ENCODE measurements around the gene CELSR1.
A peak's percentile ranks its signal among the peaks of the same experiment; 100 is the strongest.

Gene CELSR1

DNA sequence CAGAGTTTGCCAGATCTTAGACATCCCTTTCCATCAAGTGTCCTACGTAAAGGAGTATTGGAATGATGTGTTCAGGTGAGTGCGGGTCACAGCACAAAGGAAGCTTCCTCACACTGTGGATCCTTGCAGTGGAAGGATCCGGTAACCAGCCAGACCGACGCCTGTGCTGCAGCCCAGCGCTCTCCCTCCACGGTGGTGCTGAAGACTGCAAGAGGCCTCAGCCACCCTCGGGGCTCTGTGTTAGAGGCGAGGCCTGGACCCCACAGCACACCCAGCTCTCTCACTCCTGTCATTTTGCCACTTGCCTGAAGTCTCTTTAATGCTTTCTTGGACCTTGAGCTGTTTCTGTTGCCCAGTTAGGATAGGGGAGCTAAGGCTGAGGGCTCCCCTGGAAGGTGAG is 199.6 kb downstream of the CELSR1 start:
- CTCF ChIA-PET: no interaction called here
- DNase-seq (ENCODE audit: low spot score): no peak
- no peak overlapping the region for H3K27ac ChIP-seq
- POLR2A ChIA-PET (ENCODE audit: low non-redundant PET): no interaction called here
- TF ChIP-seq, protein P1, sequence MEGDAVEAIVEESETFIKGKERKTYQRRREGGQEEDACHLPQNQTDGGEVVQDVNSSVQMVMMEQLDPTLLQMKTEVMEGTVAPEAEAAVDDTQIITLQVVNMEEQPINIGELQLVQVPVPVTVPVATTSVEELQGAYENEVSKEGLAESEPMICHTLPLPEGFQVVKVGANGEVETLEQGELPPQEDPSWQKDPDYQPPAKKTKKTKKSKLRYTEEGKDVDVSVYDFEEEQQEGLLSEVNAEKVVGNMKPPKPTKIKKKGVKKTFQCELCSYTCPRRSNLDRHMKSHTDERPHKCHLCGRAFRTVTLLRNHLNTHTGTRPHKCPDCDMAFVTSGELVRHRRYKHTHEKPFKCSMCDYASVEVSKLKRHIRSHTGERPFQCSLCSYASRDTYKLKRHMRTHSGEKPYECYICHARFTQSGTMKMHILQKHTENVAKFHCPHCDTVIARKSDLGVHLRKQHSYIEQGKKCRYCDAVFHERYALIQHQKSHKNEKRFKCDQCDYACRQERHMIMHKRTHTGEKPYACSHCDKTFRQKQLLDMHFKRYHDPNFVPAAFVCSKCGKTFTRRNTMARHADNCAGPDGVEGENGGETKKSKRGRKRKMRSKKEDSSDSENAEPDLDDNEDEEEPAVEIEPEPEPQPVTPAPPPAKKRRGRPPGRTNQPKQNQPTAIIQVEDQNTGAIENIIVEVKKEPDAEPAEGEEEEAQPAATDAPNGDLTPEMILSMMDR (conservative IDR thresholded peaks at IDR 0.05; ENCODE audit: low read depth): no peak

DNA sequence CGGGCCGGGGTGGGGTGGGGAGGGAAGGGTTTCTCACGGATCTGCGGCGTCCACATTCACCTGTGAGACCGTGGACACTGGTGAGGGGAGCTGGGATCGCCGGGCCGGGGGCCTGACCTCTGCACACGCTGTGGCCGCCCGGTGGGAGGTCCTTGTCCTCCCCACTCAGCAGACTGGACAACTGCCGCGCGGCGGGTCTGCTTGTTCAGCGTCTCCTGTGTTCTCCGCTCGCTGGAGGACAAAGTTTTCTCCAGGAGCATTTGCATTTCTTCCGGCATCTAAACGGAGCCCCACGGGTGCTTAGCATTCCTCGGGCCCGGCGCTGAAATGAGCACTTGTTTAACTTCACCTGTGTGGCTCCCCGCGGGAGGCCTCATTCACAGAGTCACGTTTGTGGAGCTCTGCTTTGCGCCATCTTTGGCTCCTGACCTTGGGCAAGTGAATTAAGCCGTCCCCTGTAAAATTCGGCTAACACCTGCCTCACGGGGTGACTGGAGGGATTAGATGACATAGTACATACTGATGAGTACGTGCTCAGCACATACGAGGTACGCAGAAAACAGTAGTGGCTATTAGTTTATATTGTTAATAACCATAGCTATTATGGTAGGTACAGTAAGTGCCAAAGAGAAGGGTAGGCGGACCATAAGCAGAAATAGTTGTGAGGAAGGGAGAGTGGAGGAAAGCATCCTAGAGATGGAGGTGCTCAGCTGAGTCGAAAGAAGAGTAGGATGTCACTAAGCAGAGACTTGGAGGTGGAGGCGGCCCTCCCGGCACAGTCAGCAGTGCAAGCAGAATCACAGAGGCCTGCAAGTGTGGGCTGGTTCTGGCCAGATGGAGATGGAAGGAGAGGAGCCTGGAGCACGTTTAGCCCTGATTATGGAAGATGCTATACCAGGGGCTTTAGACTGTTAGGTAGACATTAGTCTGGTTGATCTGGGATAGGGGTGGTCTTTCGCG is 201.0 kb downstream of the CELSR1 start:
- ChIA-PET POLR2A (ENCODE audit: low non-redundant PET) (no interaction called here), CTCF (interaction anchor here (0.8 kb wide), 1 partner anchor 120 kb away, joined by 4 read pairs; no protein-coding TSS in a partner anchor)
- peak overlapping the region; percentile 82 for H3K27ac ChIP-seq
- no peak for DNase-seq (ENCODE audit: low spot score)
- TF ChIP-seq, protein P1 (conservative IDR thresholded peaks at IDR 0.05; ENCODE audit: low read depth): no peak

DNA sequence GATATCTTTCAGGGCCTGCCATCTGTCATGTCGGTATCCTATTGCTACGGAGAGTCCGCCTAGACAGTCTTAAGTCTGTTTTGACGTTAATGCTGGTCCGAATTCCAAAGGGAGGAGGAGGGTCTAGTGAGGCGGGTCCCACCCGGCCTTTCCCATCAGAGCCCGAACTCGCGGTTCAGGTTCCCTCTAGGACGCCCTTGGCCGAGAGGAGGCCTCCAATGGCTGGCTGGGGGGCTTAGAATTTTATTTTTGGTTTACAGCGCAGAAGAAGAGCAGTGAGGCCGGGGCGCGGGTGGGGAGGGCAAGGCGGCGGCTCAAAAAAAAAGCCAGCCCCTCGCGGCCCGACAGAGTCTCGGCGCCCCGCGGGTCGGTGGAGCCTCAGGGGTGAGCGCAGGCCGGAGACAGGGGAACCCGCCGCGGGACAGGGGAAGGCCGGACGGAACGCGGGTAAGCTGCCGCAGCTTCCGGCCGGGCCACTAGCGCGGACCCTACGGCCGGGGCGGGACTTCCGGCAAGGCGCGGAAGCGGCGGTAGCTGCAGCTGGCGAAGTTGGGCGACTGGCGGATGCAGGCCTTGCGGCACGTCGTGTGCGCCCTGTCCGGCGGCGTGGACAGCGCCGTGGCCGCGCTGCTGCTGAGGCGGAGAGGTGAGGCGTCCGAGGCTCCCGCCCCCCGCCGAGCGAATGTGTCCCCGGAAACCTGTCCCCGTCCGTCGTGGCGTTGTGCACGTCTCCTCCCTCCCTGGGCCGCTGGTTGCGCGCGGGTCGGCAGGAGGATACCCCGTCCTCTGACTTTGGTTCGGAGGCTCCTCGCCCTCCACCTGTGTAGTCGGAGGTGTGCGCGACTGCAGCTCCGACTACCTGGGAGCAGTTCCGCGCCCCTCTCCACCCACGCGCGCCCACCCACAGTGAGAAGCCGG is 202.0 kb downstream of the CELSR1 start, which contains the start of gene TRMU:
Gene TRMU, plus strand, starts transcription at position 514 of the 918 bp plus-strand sequence. Its CDS starts 51 bp downstream, at position 565.
- TF ChIP-seq, protein P1 (conservative IDR thresholded peaks at IDR 0.05; ENCODE audit: low read depth): no peak
- peak within 1 kb of the TSS; percentile 82 for H3K27ac ChIP-seq
- DNase-seq (ENCODE audit: low spot score): peak; percentile 80
- ChIA-PET POLR2A (ENCODE audit: low non-redundant PET) (no interaction called here), CTCF (interaction anchor here (0.7 to 0.8 kb wide), 2 partner anchors 12 to 121 kb away, joined by 3 to 4 read pairs; no protein-coding TSS in a partner anchor)

DNA sequence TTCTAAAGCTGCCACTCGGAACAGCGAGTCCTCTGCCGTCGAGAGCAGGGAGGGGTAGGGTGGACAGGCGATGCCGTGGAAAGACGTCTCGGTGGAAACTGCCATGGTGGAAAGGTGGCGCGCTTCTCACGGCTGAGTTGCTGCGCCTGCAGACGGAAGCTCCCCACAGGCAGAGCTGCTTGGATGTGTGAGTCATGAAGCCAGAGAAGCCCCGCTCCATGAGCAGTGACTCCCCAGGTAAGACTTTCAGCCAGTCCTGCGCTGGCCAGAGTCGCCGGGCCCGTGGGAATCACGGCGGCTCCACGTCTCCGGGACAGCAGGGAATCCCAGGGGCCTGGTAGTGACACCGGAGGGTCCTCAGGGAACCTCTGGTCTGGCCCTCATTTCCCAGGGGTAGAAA is 205.9 kb downstream of the CELSR1 start:
- TF ChIP-seq, protein P1 (conservative IDR thresholded peaks at IDR 0.05; ENCODE audit: low read depth): no peak
- DNase-seq (ENCODE audit: low spot score): no peak
- H3K27ac ChIP-seq: peak overlapping the region; percentile 49
- ChIA-PET CTCF (interaction anchor here (0.8 kb wide), 1 partner anchor 182 kb away, joined by 4 read pairs; no protein-coding TSS in a partner anchor), POLR2A (ENCODE audit: low non-redundant PET) (no interaction called here)

DNA sequence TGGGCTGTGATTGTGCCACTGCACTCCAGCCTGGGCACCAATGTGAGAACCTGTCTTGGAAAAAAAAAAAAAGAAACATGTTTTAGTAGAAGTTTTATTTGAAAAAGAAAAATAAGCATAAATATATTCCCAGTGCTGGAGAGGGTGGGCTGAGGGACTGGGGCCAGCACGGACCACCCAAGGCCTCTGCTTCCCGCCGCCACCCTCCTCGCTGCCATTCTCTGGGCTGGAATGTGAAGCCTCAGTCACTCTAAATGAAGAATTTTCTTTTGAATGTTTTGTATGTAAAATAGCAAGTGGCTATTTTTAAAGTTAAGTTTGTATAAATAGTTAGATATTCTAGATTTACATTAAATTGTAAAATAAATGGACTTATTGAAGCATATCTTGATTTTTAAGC is 207.0 kb downstream of the CELSR1 start:
- H3K27ac ChIP-seq: no peak overlapping the region
- no peak for DNase-seq (ENCODE audit: low spot score)
- CTCF ChIA-PET: interaction anchor here (0.8 kb wide), 1 partner anchor 183 kb away, joined by 4 read pairs; no protein-coding TSS in a partner anchor
- TF ChIP-seq, protein P1 (conservative IDR thresholded peaks at IDR 0.05; ENCODE audit: low read depth): no peak
- POLR2A ChIA-PET (ENCODE audit: low non-redundant PET): no interaction called here

DNA sequence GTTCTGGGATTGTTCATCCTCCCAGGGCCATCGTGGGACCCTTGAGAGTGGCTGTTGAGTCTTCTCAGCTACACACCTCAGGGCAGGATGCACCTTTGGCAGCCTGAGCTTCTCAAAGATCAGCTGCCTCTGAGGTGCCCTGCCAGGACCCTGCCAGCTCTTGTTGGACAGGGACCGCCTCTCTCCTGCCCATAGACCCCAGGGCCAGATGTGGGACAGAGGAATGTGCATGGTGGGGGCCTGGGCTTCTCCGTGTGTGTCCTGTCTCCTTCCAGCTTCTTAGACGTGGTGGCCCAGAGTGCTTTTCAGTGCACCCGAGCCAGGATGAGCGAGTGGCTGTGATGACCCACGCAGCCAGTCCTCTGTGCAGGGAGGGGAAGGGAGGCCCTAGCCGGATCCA is 207.8 kb downstream of the CELSR1 start:
- TF ChIP-seq, protein P1 (conservative IDR thresholded peaks at IDR 0.05; ENCODE audit: low read depth): no peak
- ChIA-PET POLR2A (ENCODE audit: low non-redundant PET) (no interaction called here), CTCF (interaction anchor here (0.6 kb wide), 1 partner anchor 323 kb away, joined by 3 read pairs; no protein-coding TSS in a partner anchor)
- H3K27ac ChIP-seq: peak overlapping the region; percentile 6; the same call in 1 of the 2 replicates
- DNase-seq (ENCODE audit: low spot score): no peak
